Thyroid gland (tissue), 4 donors: Measurements from ENCODE around the gene MLF2.

ENCODE experiments used
- CTCF ChIP-seq, 6 experiments: fragments of 200-600 bp in 3 of 6; fragments of 450-650 bp in 3 of 6; sonication (generic) in 3 of 6; IDR thresholded peaks; one replicate each; pipeline ENCODE4 v1.5.1; 2016 to 2019; ENCODE audit warnings: antibody characterized with exemption in 6 of 6, mild to moderate bottlenecking in 2 of 6, inconsistent platforms in 1 of 6, moderate library complexity in 1 of 6
- POLR2A ChIP-seq, 2 donors: fragments of 450-650 bp; IDR thresholded peaks; one replicate each; pipeline ENCODE4 v1.6.1; 2017; ENCODE audit warnings: antibody characterized with exemption in 2 of 2, mild to moderate bottlenecking in 2 of 2, moderate library complexity in 1 of 2

GRCh38 chr12:6701078-6701768, 51.7 kb downstream of the MLF2 start:
- TF ChIP-seq CTCF (IDR thresholded peaks at IDR 0.05) (no peak), POLR2A (IDR thresholded peaks at IDR 0.05) (no peak)
